Breast epithelium (tissue), 3 donors: Measurements from ENCODE around the gene SMARCAD1.

Experiments
- POLR2A ChIP-seq: fragments of 450-650 bp; IDR thresholded peaks from one replicate; pipeline ENCODE4 v1.6.1; 2016; ENCODE audit warnings: antibody characterized with exemption, mild to moderate bottlenecking, moderate library complexity
- POLR2AphosphoS5 ChIP-seq, 3 donors: sonication (generic); formaldehyde crosslinking; IDR thresholded peaks; one replicate each; pipeline ENCODE4 v1.6.1; 2017; ENCODE audit warnings: antibody characterized with exemption in 3 of 3
- TF ChIP-seq, protein P1 (sequence below), 3 donors: fragments of 450-650 bp; IDR thresholded peaks; one replicate each; pipeline ENCODE4 v1.5.1; 2016 to 2017; ENCODE audit warnings: antibody characterized with exemption in 3 of 3, mild to moderate bottlenecking in 3 of 3, moderate library complexity in 3 of 3

DNA sequence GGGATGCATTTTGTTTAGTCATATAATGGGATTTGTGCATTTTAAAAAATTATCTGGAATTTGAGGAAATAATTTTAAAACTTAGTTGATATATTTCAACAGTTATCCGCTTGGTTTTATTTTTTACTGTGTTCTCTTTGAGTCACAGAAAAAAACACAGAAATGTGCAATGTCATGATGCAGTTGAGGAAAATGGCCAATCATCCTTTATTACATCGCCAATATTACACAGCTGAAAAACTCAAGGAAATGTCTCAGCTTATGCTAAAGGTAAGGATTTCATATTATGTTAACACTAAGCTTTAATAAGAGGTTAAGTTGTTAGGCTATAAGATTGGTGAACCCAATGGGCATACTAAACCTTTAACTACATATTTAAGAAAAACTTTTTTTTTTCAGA lies 71.1 kb downstream of the SMARCAD1 start:
- TF ChIP-seq, protein P1, sequence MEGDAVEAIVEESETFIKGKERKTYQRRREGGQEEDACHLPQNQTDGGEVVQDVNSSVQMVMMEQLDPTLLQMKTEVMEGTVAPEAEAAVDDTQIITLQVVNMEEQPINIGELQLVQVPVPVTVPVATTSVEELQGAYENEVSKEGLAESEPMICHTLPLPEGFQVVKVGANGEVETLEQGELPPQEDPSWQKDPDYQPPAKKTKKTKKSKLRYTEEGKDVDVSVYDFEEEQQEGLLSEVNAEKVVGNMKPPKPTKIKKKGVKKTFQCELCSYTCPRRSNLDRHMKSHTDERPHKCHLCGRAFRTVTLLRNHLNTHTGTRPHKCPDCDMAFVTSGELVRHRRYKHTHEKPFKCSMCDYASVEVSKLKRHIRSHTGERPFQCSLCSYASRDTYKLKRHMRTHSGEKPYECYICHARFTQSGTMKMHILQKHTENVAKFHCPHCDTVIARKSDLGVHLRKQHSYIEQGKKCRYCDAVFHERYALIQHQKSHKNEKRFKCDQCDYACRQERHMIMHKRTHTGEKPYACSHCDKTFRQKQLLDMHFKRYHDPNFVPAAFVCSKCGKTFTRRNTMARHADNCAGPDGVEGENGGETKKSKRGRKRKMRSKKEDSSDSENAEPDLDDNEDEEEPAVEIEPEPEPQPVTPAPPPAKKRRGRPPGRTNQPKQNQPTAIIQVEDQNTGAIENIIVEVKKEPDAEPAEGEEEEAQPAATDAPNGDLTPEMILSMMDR (IDR thresholded peaks at IDR 0.05), result no peak
- TF ChIP-seq POLR2A (no peak), POLR2AphosphoS5 (IDR thresholded peaks at IDR 0.05) (no peak)
